ENCODE results near the gene C6orf15. TPM values are rescaled to one million over a fixed set of nuclear protein-coding genes. Genes with fewer than 3 reads are reported as not detected.
A peak's percentile ranks its signal among the peaks of the same experiment; 100 is the strongest.

C6orf15 gene
- total RNA-seq, 1 experiment from 2014 or later = not detected

DNA sequence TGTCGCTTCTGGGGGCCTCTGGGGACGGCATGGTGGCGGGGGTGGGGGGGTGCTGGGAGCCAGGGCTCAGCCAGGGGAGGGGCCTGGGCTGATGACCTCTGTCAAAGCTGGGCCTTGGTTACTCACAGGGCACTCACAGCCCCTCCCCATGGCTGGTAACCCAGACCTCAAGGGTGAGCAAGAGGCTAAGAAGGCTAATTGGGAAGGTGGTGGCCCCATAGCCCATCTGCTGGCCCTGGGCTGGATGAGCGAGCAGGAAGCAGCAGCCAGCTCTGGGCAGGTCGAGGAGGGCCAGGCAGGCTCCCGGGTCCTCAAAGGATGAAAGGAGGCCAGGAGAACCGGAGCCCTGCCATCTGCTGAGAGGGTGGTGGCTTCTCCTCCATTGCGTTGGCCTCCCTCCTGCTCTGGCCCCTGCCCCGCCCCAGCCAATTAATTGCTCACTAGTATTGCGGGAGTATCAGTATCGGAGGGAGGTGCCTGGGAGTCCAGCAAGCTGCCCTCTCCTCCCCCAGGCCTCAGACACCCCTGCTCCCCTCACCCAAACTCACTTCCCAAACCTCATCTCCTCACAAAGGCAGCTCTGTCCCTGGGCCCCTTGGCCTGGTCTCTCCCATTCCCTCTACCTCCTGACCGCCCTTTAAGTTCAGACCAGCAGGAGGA is 8.9 kb upstream of the C6orf15 start:
- H3K4me3 ChIP-seq (ENCODE audit: insufficient read depth, low read depth, low read length) = no peak overlapping the region
- peak; percentile 38 for DNase-seq
- H3K36me3 ChIP-seq (replicated peaks; ENCODE audit: control insufficient read depth, insufficient read depth, low read length) = no peaks in the 10 kb centered on the region
- H3K27me3 ChIP-seq (ENCODE audit: control insufficient read depth, insufficient read depth, low read length) = no peaks in the 10 kb centered on the region

DNA sequence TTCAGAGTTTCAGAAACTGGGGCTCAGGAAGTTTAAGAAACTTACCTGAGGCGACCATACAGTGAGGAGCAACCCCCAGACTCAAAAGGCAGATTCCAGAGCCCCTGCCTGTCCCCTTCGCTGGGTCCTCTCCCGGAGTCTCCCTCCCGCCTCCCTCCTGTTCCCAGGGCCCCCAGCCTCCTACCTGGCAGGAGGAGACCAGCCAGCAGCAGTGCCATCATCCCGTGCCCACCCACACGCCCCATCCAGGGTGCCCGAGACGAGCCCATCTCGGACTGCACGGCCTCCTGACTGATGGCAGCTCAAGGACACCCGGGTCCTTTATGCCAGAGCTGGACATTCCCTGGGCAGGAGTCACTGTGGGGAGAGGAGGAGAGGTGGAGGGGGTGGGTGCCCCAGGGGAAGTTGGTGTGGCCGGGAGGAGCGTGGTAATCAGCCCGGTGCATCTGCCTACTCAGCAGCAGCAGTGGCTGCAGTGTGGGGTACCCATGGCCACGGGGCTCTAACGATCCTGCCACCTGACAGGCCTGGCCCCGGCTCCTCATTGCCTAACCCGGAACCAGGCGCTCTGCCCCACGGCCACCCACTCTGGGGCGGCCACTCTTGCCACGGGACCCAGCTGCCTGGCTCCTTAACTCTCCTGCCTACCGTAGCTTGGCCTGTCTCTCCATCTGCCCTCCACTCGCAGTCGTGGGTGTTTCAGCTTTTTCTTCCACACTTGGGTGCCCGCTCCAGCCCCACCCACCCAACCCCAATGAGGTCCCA is 8.0 kb upstream of the C6orf15 start, which contains the start of gene CDSN:
CDSN (minus strand) TSS at position 296 of the 765 bp plus-strand sequence; CDS start at position 269, 27 bp downstream.
- DNase-seq = peak; percentile 46
- Histone ChIP-seq H3K36me3 (replicated peaks; ENCODE audit: control insufficient read depth, insufficient read depth, low read length) (no peaks in the 10 kb centered on the region), H3K27me3 (ENCODE audit: control insufficient read depth, insufficient read depth, low read length) (no peaks in the 10 kb centered on the region), H3K4me3 (ENCODE audit: insufficient read depth, low read depth, low read length) (no peak within 1 kb of the TSS)

DNA sequence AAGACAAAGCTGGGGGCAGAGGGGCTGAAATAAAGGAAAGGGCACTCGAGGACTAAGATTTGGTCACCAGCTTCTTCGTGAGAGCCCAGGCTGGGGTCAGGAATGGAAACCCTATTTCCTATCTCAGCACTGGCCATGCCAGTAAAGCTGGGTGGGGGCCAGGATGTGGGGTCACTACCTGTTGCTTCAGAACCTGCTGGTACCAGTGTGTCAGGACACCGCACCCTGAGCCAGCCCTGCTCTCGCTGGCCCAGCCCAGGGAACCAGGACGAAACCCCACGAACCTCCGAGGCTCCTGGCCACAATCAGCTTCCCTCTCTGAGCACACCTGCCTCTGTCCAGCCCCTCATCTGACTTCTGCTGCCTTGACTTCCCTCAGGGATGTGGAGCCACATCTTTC is 5.8 kb upstream of the C6orf15 start:
- Histone ChIP-seq H3K27me3 (ENCODE audit: control insufficient read depth, insufficient read depth, low read length) (no peaks in the 10 kb centered on the region), H3K36me3 (replicated peaks; ENCODE audit: control insufficient read depth, insufficient read depth, low read length) (no peaks in the 10 kb centered on the region), H3K4me3 (ENCODE audit: insufficient read depth, low read depth, low read length) (no peak overlapping the region)
- peak; percentile 24 for DNase-seq

GRCh38 chr6:31116661-31117385 is 4.4 kb upstream of the C6orf15 start:
- no peak for DNase-seq
- H3K27me3 ChIP-seq (ENCODE audit: control insufficient read depth, insufficient read depth, low read length) = no peaks in the 10 kb centered on the region

GRCh38 chr6:31115941-31116560 is 3.7 kb upstream of the C6orf15 start:
- H3K27me3 ChIP-seq (ENCODE audit: control insufficient read depth, insufficient read depth, low read length) = no peaks in the 10 kb centered on the region
- DNase-seq = peak; percentile 23
- H3K36me3 ChIP-seq (replicated peaks; ENCODE audit: control insufficient read depth, insufficient read depth, low read length) = no peaks in the 10 kb centered on the region
- H3K4me3 ChIP-seq (ENCODE audit: insufficient read depth, low read depth, low read length) = no peak overlapping the region

More at GRCh38 chr6:31116661-31117385, 4.4 kb upstream of the C6orf15 start:
- Histone ChIP-seq H3K36me3 (replicated peaks; ENCODE audit: control insufficient read depth, insufficient read depth, low read length) (no peaks in the 10 kb centered on the region), H3K4me3 (ENCODE audit: insufficient read depth, low read depth, low read length) (no peak overlapping the region)

- peak; percentile 61 for DNase-seq
- Histone ChIP-seq H3K4me3 (ENCODE audit: insufficient read depth, low read depth, low read length) (no peak overlapping the region), H3K27me3 (ENCODE audit: control insufficient read depth, insufficient read depth, low read length) (peaks cover 2% of the 10 kb centered on the region; the same call in 1 of the 2 replicates), H3K36me3 (replicated peaks; ENCODE audit: control insufficient read depth, insufficient read depth, low read length) (no peaks in the 10 kb centered on the region)
Measured at GRCh38 chr6:31114970-31115849, 2.8 kb upstream of the C6orf15 start.

GRCh38 chr6:31114541-31114878 is 2.1 kb upstream of the C6orf15 start, which contains the start of gene PSORS1C1:
PSORS1C1 (plus strand) TSS chr6:31114800; CDS start chr6:31129633, 14,833 bp downstream.
- no peaks in the 10 kb centered on the region for H3K36me3 ChIP-seq (replicated peaks; ENCODE audit: control insufficient read depth, insufficient read depth, low read length)
- peak; percentile 49 for DNase-seq
- H3K4me3 ChIP-seq (ENCODE audit: insufficient read depth, low read depth, low read length) = no peak within 1 kb of the TSS
- peaks cover 6% of the 10 kb centered on the region; the same call in 1 of the 2 replicates for H3K27me3 ChIP-seq (ENCODE audit: control insufficient read depth, insufficient read depth, low read length)

GRCh38 chr6:31113861-31114540 is 1.6 kb upstream of the C6orf15 start:
- Histone ChIP-seq H3K4me3 (ENCODE audit: insufficient read depth, low read depth, low read length) (no peak overlapping the region), H3K36me3 (replicated peaks; ENCODE audit: control insufficient read depth, insufficient read depth, low read length) (no peaks in the 10 kb centered on the region), H3K27me3 (ENCODE audit: control insufficient read depth, insufficient read depth, low read length) (peaks cover 6% of the 10 kb centered on the region; the same call in 1 of the 2 replicates)
- DNase-seq = peak; percentile 61

- Histone ChIP-seq H3K4me3 (ENCODE audit: insufficient read depth, low read depth, low read length) (no peak overlapping the region), H3K27me3 (ENCODE audit: control insufficient read depth, insufficient read depth, low read length) (peaks cover 6% of the 10 kb centered on the region; the same call in 1 of the 2 replicates), H3K36me3 (replicated peaks; ENCODE audit: control insufficient read depth, insufficient read depth, low read length) (no peaks in the 10 kb centered on the region)
- peak; percentile 23 for DNase-seq
Measured at GRCh38 chr6:31111712-31112111, 663 bp downstream of the C6orf15 start.

DNA sequence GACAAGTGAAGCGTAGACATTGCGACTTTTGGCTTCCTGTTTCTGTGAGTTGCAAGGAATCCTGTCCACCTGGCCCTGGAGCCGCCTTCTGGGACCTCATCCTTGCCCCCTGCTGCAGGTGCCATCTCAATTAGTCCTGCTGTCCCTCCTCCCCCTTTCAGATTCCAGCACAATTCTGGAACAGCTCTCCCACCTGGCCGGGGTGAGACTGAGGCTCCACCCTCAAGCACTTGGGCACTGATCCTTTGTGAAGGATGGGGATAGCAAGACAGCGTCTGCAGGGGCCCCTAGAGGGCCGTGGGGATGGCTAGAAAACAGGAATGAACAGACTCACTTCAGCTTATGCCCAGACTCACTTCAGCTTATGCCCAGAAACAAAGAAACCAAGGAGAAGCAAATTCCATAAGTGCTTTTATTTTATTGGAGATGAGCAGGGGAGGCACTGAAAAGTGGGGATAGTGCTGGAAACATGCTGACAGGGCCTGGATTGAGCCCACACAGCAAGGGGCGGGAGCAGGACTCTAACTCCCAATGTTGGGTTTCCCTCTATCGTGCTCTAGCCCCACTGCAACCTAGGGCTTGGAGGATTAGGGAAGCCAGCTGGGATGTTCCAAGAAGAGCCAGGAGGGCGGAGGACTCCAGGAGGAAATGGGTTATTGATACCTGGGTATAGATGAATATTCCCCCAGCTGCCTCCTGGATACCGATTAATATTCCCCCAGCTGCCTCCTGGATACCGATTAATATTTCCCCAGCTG is 1.4 kb downstream of the C6orf15 start:
- peak; percentile 73 for DNase-seq
- Histone ChIP-seq H3K27me3 (ENCODE audit: control insufficient read depth, insufficient read depth, low read length) (peaks cover 6% of the 10 kb centered on the region; the same call in 1 of the 2 replicates), H3K4me3 (ENCODE audit: insufficient read depth, low read depth, low read length) (no peak overlapping the region), H3K36me3 (replicated peaks; ENCODE audit: control insufficient read depth, insufficient read depth, low read length) (no peaks in the 10 kb centered on the region)

DNA sequence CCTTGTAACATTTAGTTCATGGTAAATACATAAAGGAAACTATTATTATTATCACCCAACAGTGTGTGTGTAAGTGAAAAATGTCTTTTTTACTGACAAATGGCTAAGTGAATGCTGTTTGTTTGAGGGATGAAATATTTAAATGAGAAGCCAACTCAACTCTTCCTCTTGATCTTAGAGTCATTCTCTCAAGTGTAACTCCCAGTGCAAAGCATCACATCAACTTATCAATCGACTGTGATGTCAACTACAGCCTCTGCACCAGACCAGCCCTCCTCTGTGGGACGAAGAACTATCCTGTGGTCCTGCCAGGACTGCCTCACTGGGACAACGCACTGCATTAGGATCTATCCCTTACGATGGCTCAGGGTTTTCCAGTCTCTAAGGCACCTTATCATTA is 5.3 kb downstream of the C6orf15 start:
- Histone ChIP-seq H3K27me3 (ENCODE audit: control insufficient read depth, insufficient read depth, low read length) (peaks cover 6% of the 10 kb centered on the region; the same call in 1 of the 2 replicates), H3K36me3 (replicated peaks; ENCODE audit: control insufficient read depth, insufficient read depth, low read length) (no peaks in the 10 kb centered on the region), H3K4me3 (ENCODE audit: insufficient read depth, low read depth, low read length) (no peak overlapping the region)
- no peak for DNase-seq

GRCh38 chr6:31103136-31103535 is 9.2 kb downstream of the C6orf15 start:
- Histone ChIP-seq H3K4me3 (ENCODE audit: insufficient read depth, low read depth, low read length) (no peak overlapping the region), H3K36me3 (replicated peaks; ENCODE audit: control insufficient read depth, insufficient read depth, low read length) (no peaks in the 10 kb centered on the region), H3K27me3 (ENCODE audit: control insufficient read depth, insufficient read depth, low read length) (no peaks in the 10 kb centered on the region)
- no peak for DNase-seq
